H9 (cell line): Measurements from ENCODE around the gene RNF146. TPM values are rescaled to one million over a fixed set of nuclear protein-coding genes. Genes with fewer than 3 reads are reported as not detected.

Source experiments
- DNase-seq: peaks from one replicate; pipeline ENCODE4 v3.0.0-alpha.2; 2017
- H2AFZ ChIP-seq: one replicate; pipeline ENCODE4 v1.6.1; 2013; ENCODE audit warnings: mild to moderate bottlenecking, low read length, control low read depth, moderate library complexity
- H2AK5ac ChIP-seq: 2 replicates; pipeline ENCODE4 v1.6.1; 2013; ENCODE audit warnings: low read length, control low read depth, mixed read lengths; ENCODE audit not compliant: insufficient read length
- H2BK120ac ChIP-seq: one replicate; pipeline ENCODE4 v1.6.1; 2013; ENCODE audit warnings: low read depth, mild to moderate bottlenecking, low read length, control low read depth, inconsistent platforms; ENCODE audit not compliant: poor library complexity, severe bottlenecking
- H2BK12ac ChIP-seq: 2 replicates; pipeline ENCODE4 v1.6.1; 2013; ENCODE audit warnings: low read length, control low read depth, mixed read lengths, low read depth; ENCODE audit not compliant: insufficient read length
- H2BK15ac ChIP-seq: 2 replicates; pipeline ENCODE4 v1.6.1; 2013; ENCODE audit warnings: low read depth, low read length, control low read depth
- H2BK20ac ChIP-seq: one replicate; pipeline ENCODE4 v1.6.1; 2013; ENCODE audit warnings: low read depth, mild to moderate bottlenecking, low read length, control low read depth, inconsistent platforms; ENCODE audit not compliant: poor library complexity, severe bottlenecking
- H2BK5ac ChIP-seq: 2 replicates; pipeline ENCODE4 v1.6.1; 2013; ENCODE audit warnings: low read length, control low read depth, mixed read lengths; ENCODE audit not compliant: insufficient read length
- H3K14ac ChIP-seq: 2 replicates; pipeline ENCODE4 v1.6.1; 2013; ENCODE audit warnings: low read length, control low read depth; ENCODE audit not compliant: insufficient read depth
- H3K18ac ChIP-seq: 2 replicates; pipeline ENCODE4 v1.6.1; 2013; ENCODE audit warnings: low read depth, mild to moderate bottlenecking, mixed read lengths, low read length, control low read depth; ENCODE audit not compliant: insufficient read length
- H3K23ac ChIP-seq: 2 replicates; pipeline ENCODE4 v1.6.1; 2013; ENCODE audit warnings: low read length, control low read depth, mixed read lengths, low read depth; ENCODE audit not compliant: insufficient read length
- H3K23me2 ChIP-seq: 2 replicates; pipeline ENCODE4 v1.6.1; 2013; ENCODE audit warnings: low read depth, mild to moderate bottlenecking, mixed read lengths, low read length, control low read depth; ENCODE audit not compliant: insufficient read length, poor library complexity, severe bottlenecking
- H3K27ac ChIP-seq: 2 replicates; pipeline ENCODE4 v1.5.1; 2013; ENCODE audit warnings: low read length, control low read depth, mixed read lengths, low read depth; ENCODE audit not compliant: insufficient read length
- H3K27me3 ChIP-seq: 2 replicates; pipeline ENCODE4 v1.6.1; 2013; ENCODE audit warnings: low read length, control low read depth, inconsistent platforms; ENCODE audit not compliant: insufficient read depth
- H3K4ac ChIP-seq: 2 replicates; pipeline ENCODE4 v1.6.1; 2013; ENCODE audit warnings: low read depth, mild to moderate bottlenecking, control low read depth, inconsistent platforms, low read length, moderate library complexity
- H3K4me1 ChIP-seq: 2 replicates; pipeline ENCODE4 v1.6.1; 2013; ENCODE audit warnings: low read length, control low read depth, inconsistent platforms; ENCODE audit not compliant: insufficient read depth
- H3K4me2 ChIP-seq: 2 replicates; pipeline ENCODE4 v1.6.1; 2013; ENCODE audit warnings: low read length, control low read depth, mixed read lengths; ENCODE audit not compliant: insufficient read length, insufficient read depth
- H3K56ac ChIP-seq: 2 replicates; pipeline ENCODE4 v1.6.1; 2013; ENCODE audit warnings: low read depth, mild to moderate bottlenecking, mixed read lengths, low read length, control low read depth; ENCODE audit not compliant: insufficient read length
- H3K79me1 ChIP-seq: 2 replicates; pipeline ENCODE4 v1.6.1; 2013; ENCODE audit warnings: low read depth, mild to moderate bottlenecking, moderate library complexity, low read length, control low read depth, inconsistent platforms; ENCODE audit not compliant: insufficient read depth, poor library complexity, severe bottlenecking
- H3K79me2 ChIP-seq: 2 replicates; pipeline ENCODE4 v1.6.1; 2013; ENCODE audit warnings: low read length, control low read depth, inconsistent platforms; ENCODE audit not compliant: insufficient read depth
- H3K9ac ChIP-seq: 2 replicates; pipeline ENCODE4 v1.6.1; 2013; ENCODE audit warnings: low read length, control low read depth, mixed read lengths; ENCODE audit not compliant: insufficient read length; ENCODE audit errors: extremely low read depth
- H3K9me3 ChIP-seq: one replicate; pipeline ENCODE4 v1.6.1; 2013; ENCODE audit warnings: low read depth, low read length, inconsistent platforms; ENCODE audit not compliant: control insufficient read depth
- H3T11ph ChIP-seq: one replicate; pipeline ENCODE4 v1.6.1; 2013; ENCODE audit warnings: mild to moderate bottlenecking, low read length, control low read depth, inconsistent platforms
- H4K20me1 ChIP-seq: one replicate; pipeline ENCODE4 v1.6.1; 2013; ENCODE audit not compliant: control insufficient read depth, insufficient read length, insufficient read depth
- H4K5ac ChIP-seq: 2 replicates; pipeline ENCODE4 v1.6.1; 2013; ENCODE audit warnings: low read depth, mild to moderate bottlenecking, mixed read lengths, low read length, control low read depth; ENCODE audit not compliant: insufficient read length
- H4K8ac ChIP-seq: replicated peaks from 2 replicates; pipeline ENCODE4 v1.6.1; 2013; ENCODE audit warnings: low read length, control low read depth, mixed read lengths, low read depth; ENCODE audit not compliant: insufficient read length
- H4K91ac ChIP-seq: 2 replicates; pipeline ENCODE4 v1.6.1; 2013; ENCODE audit warnings: low read depth, mild to moderate bottlenecking, moderate library complexity, mixed read lengths, low read length, control low read depth; ENCODE audit not compliant: insufficient read length
- H3K27ac Mint-ChIP-seq, 3 experiments: 2 replicates in 2 of 3; 3 replicates in 1 of 3; pipeline ENCODE4 v1.8.0; 2020 to 2021; ENCODE audit warnings: mixed read lengths in 3 of 3, mild to moderate bottlenecking in 1 of 3, moderate library complexity in 1 of 3
- H3K27me3 Mint-ChIP-seq: 2 replicates; pipeline ENCODE4 v1.8.0; 2021; ENCODE audit warnings: low read depth, mild to moderate bottlenecking, moderate library complexity, mixed read lengths
- H3K36me3 Mint-ChIP-seq, 3 experiments: 2 replicates in 2 of 3; 3 replicates in 1 of 3; pipeline ENCODE4 v1.8.0; 2020 to 2021; ENCODE audit warnings: low read depth in 3 of 3, mixed read lengths in 3 of 3; ENCODE audit not compliant: insufficient read depth in 1 of 3
- H3K4me1 Mint-ChIP-seq, 2 experiments: 2 replicates each; pipeline ENCODE4 v1.8.0; 2020; ENCODE audit warnings: mixed read lengths in 2 of 2
- H3K4me3 Mint-ChIP-seq, 2 experiments: 2 replicates in 1 of 2; 3 replicates in 1 of 2; pipeline ENCODE4 v1.8.0; 2020 to 2021; ENCODE audit warnings: mild to moderate bottlenecking in 2 of 2, mixed read lengths in 2 of 2, moderate library complexity in 1 of 2
- H3K9me3 Mint-ChIP-seq, 2 experiments: 2 replicates in 1 of 2; 3 replicates in 1 of 2; pipeline ENCODE4 v1.8.0; 2020; ENCODE audit warnings: mild to moderate bottlenecking in 2 of 2, mixed read lengths in 2 of 2, moderate library complexity in 1 of 2
- WGBS: extraction: QIAGEN DNeasy Blood & Tissue Kit; methylation state at CpG from one replicate; pipeline ENCODE4 v1.1.7; 2013; ENCODE audit warnings: missing lambda C conversion rate, low lambda C conversion rate, mixed read lengths; ENCODE audit not compliant: insufficient read length; ENCODE audit errors: extremely low coverage; 5-methylcytosine and 5-hydroxymethylcytosine counted together
- total RNA-seq: library from RNA; stranded (reverse); gene quantifications from 2 replicates; pipeline ENCODE4 v1.2.1, GENCODE V29; 2021
- TF ChIP-seq, protein P1 (sequence below): fragments of 200-600 bp; sonication (generic); conservative IDR thresholded peaks from 3 replicates; pipeline ENCODE4 v1.8.0; 2021; ENCODE audit warnings: antibody characterized with exemption, mild to moderate bottlenecking

Gene RNF146
- total RNA-seq, 1 experiment from 2014 or later, result 20.4 TPM

GRCh38 chr6:127273499-127273898 is 6.8 kb downstream of the RNF146 start:
- Histone ChIP-seq H3K79me1 (peaks cover 3% of the 10 kb centered on the region), H2BK5ac (no peak overlapping the region), H2AK5ac (no peak overlapping the region), H3K4ac (no peak overlapping the region), H2BK12ac (no peak overlapping the region), H4K20me1 (no peaks in the 10 kb centered on the region), H3K79me2 (peaks cover 30% of the 10 kb centered on the region; the same call in 1 of the 2 replicates), H2AFZ (no peak overlapping the region), H4K91ac (no peak overlapping the region), H3K56ac (no peak overlapping the region), H2BK15ac (no peak overlapping the region), H3K18ac (no peak overlapping the region), H3K23me2 (no peaks in the 10 kb centered on the region), H2BK20ac (no peak overlapping the region), H3K27me3 (no peaks in the 10 kb centered on the region), H2BK120ac (no peak overlapping the region), H3K4me1 (no peaks in the 10 kb centered on the region; the same call in 1 of the 2 replicates), H3K23ac (no peak overlapping the region), H4K8ac (no peak overlapping the region), H3T11ph (no peak overlapping the region), H4K5ac (no peak overlapping the region), H3K4me2 (no peak overlapping the region), H3K9me3 (no peaks in the 10 kb centered on the region), H3K27ac (no peak overlapping the region), H3K14ac (no peak overlapping the region), H3K9ac (no peak overlapping the region)
- no CpG with 5 or more reads among the region's 2 CpGs for WGBS
- H3K4me3 Mint-ChIP-seq, result no peak overlapping the region
- TF ChIP-seq, protein P1, sequence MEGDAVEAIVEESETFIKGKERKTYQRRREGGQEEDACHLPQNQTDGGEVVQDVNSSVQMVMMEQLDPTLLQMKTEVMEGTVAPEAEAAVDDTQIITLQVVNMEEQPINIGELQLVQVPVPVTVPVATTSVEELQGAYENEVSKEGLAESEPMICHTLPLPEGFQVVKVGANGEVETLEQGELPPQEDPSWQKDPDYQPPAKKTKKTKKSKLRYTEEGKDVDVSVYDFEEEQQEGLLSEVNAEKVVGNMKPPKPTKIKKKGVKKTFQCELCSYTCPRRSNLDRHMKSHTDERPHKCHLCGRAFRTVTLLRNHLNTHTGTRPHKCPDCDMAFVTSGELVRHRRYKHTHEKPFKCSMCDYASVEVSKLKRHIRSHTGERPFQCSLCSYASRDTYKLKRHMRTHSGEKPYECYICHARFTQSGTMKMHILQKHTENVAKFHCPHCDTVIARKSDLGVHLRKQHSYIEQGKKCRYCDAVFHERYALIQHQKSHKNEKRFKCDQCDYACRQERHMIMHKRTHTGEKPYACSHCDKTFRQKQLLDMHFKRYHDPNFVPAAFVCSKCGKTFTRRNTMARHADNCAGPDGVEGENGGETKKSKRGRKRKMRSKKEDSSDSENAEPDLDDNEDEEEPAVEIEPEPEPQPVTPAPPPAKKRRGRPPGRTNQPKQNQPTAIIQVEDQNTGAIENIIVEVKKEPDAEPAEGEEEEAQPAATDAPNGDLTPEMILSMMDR, result no peak
- H3K9me3 Mint-ChIP-seq, result no peaks in the 10 kb centered on the region
- peaks cover 19 to 36% of the 10 kb centered on the region in 2 experiments for H3K4me1 Mint-ChIP-seq
- no peak overlapping the region for H3K27ac Mint-ChIP-seq
- DNase-seq, result no peak
- no peaks in the 10 kb centered on the region for H3K27me3 Mint-ChIP-seq
- H3K36me3 Mint-ChIP-seq, result peaks cover 4 to 10% (median 4%) of the 10 kb centered on the region in 3 experiments; a peak in 5 of 7 replicates
